ENCODE data around the gene GIPC3.
"Not testable (repeated sequence)": the region's sequence is repeated elsewhere in the genome, so short reads cannot be mapped to it uniquely, and the experiment has no call there.

The GIPC3 gene

DNA sequence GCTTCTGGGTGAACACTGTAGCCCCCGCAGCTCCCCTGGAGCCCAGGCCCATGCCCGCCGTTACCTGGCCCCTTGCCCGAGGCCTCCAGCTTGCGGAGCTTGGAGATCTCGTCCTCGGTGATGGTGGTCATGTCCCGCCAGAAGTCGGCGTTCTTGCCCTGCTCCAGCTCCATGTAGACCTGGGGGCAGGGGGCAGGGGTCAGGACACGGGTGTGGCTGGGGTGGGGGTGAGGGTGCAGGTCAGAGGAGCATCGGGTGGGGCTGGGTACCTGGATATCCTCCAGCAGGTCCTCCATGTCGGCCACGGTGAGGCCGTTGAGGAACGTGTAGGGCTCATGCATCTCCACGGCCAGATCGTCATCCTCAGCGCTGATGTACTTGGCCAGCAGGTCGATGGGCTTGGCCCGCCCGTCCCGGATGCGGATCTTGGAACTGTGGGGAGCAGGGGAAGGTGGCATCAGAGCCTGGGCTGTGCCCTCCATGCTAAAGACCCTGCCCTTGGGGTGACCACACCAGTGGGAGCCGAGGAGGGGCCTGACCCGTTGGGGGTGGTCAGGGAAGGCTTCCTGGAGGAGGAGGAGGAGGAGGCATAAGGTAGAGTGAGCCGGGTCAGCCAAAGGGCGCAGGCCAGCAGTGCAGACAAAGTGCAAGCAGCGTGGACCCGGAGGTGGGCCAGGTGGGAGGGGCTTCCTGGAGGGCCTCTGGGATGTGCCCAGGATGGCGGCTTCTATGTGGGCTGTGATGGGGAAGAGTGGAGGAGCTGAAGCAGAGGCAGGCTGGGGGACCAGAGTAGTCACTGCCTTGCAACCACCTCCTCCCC lies 33.7 kb downstream of the GIPC3 start:
- DNase-seq (no peak), ATAC-seq (no peak)

GRCh38 chr19:3619631-3620012 lies 34.3 kb downstream of the GIPC3 start:
- DNase-seq (no peak), ATAC-seq (no peak)

- no peak for ATAC-seq
- no peak for DNase-seq
These were observed 35.0 kb downstream of the GIPC3 start for GRCh38 chr19:3620145-3620816.

DNA sequence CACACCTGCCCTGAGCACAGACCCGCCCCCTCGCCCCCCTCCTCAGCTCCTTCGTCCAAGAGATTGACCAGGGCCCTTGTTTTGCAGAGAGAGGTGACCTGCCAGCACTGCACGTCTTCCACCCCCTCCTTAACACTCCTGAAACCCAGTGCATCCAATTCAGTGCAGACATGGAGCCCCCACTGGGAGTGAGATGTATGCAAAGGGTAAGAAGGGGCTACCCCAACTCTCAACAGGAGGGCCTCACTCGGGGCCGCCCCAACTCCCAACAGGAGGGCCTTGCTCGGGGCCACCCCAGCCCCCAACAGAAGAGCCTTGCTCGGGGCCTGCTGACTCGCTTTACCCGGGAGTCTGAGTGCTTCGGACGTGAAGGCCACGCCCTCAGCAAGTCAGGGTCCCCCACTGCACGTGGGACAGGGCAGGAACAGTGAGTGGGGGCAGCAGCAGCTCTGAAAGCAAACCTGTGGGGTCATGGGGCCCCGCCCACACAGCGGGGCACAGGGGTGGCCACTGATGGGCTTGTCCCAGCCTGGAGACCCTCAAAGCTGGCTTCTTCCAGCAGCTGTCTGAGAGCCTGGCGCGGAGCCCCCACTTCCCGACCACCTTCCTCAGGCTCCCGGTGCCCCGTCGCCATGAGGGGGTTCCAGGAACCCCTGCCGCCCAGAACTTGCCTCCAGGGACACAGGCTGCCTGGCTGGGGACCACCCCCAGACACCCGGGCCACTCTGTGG lies 35.7 kb downstream of the GIPC3 start:
- ATAC-seq: no peak
- no peak for DNase-seq

GRCh38 chr19:3621689-3622088 lies 36.4 kb downstream of the GIPC3 start:
- DNase-seq: no peak
- no peak for ATAC-seq

GRCh38 chr19:3622224-3622623 lies 36.9 kb downstream of the GIPC3 start:
- DNase-seq (no peak), ATAC-seq (no peak)

DNA sequence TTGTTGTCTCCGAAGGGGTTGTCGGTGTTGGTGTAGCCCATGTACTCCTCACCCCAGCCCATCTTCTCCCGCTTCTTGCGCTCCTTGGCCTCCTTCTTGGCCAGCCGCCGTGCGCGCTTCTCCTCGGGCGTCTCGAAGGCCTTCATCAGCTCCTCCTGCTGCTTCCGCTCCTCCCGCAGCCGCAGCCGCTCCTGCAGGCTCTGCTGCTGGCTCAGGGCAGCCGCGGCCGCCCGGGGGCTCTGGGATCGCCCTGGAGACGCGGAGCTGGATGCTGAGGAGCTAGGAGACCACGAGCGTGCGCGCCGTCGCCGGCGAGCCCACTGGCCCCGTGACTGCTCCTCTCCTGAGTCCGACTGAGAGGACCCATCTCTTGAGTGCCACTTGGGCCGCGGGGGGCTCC lies 38.4 kb downstream of the GIPC3 start:
- no peak for ATAC-seq
- DNase-seq: no peak

DNA sequence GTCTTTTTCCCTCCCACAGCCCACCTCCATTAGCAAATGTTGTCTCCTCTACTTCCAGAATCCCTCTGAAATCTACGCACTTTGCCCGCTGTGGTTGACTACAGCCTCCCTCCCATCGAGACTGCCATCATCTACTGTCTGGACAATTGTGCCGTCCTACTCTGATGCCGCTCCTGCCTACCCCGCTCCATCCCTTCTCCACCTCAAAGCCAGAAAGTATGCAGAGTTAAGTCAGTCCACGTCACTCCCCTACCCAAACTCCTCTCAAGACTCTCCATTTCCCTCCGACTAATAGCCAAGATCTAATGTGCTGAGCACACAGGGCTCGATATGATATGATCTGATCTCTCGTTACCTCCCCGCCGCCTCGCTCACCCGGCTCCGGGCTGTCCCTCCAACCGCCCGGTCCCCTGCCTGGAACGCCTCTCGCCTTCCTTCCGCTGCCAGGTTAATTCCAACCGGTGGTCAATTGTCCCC lies 40.8 kb downstream of the GIPC3 start:
- ATAC-seq (no peak), DNase-seq (no peak)

GRCh38 chr19:3626473-3627350 lies 41.4 kb downstream of the GIPC3 start, which contains the start of gene CACTIN:
Gene CACTIN (minus strand): TSS chr19:3626790. CDS start chr19:3626762, 28 bp downstream.
- DNase-seq (peak; percentile 99), ATAC-seq (peak; percentile 96)

- no peak for ATAC-seq
These were observed 42.1 kb downstream of the GIPC3 start for GRCh38 chr19:3627351-3627723.

GRCh38 chr19:3628766-3629165 lies 43.5 kb downstream of the GIPC3 start:
- not testable (repeated sequence) for ATAC-seq, DNase-seq

More at GRCh38 chr19:3627351-3627723, 42.1 kb downstream of the GIPC3 start:
- DNase-seq: no peak

- DNase-seq: no peak
- no peak for ATAC-seq
These were observed 46.0 kb downstream of the GIPC3 start for GRCh38 chr19:3631053-3631861.

- no peak for ATAC-seq
- DNase-seq: no peak
These were observed 46.8 kb downstream of the GIPC3 start for GRCh38 chr19:3632098-3632497.

- ATAC-seq (no peak), DNase-seq (no peak)
These were observed 47.7 kb downstream of the GIPC3 start for GRCh38 chr19:3632739-3633558.

- no peak for DNase-seq
- no peak for ATAC-seq
These were observed 48.3 kb downstream of the GIPC3 start for GRCh38 chr19:3633559-3633988.

GRCh38 chr19:3634496-3635045 lies 49.3 kb downstream of the GIPC3 start:
- ATAC-seq: no peak
- no peak for DNase-seq

GRCh38 chr19:3636506-3636905 lies 51.2 kb downstream of the GIPC3 start:
- DNase-seq (no peak), ATAC-seq (no peak)

DNA sequence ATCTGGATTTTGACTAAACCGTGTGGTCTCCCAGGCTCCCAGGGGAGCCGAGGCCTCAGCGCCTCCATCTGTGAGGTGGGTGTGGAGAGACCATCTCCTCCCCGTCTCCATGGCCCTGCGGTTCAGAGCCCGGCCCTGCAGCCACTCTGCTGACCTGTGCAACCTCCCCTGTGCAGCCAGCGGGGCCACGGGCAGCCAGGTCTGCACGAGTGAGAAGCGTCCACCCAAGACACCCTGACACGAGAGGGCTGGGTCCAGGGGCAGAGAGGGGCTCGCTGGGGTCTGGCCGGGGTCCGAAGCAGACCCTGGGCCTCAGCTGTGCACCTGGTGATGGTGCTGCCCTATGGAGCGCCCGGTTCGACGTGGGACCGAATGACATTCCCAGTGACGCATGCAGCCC lies 51.7 kb downstream of the GIPC3 start:
- DNase-seq (no peak), ATAC-seq (no peak)

DNA sequence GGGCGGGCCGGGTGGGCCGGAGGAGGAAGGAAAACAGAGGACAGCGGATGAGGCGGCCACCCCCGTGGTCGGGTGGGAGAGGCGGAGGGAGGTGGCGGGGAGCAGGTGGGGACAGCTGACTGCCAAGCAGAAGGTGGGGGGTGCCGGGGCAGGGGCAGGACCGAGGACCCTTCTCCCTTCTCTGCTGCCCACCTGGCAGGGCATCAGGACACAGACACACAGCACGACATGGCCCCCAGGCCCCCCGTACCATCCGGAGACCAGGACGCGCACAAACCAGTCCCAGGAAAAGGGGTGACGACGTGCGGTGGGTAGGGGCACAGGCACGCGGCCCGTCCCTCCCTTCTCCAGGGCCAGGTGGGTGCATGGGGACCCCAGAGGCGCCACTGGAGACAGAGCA lies 52.3 kb downstream of the GIPC3 start:
- no peak for DNase-seq
- no peak for ATAC-seq
